Hematopoietic multipotent progenitor cell treated with erythropoietin and hydrocortisone succinate and interleukin-3 and kit ligand, for 6 days (in vitro differentiated cells): ENCODE results near the gene WNT2B.

Experiments used
- DNase-seq: peaks from one replicate; pipeline ENCODE4 v3.0.0-alpha.2; 2015

WNT2B gene

GRCh38 chr1:112505400-112505785, 3.4 kb upstream of the WNT2B start:
- no peak for DNase-seq

GRCh38 chr1:112505878-112506277, 2.9 kb upstream of the WNT2B start:
- DNase-seq, result no peak

GRCh38 chr1:112506306-112506705, 2.5 kb upstream of the WNT2B start:
- no peak for DNase-seq

- DNase-seq, result no peak
These were observed 2.0 kb upstream of the WNT2B start for GRCh38 chr1:112506731-112507130.

GRCh38 chr1:112507336-112507735, 1.4 kb upstream of the WNT2B start:
- DNase-seq, result no peak

- peak; percentile 18 for DNase-seq
These were observed 866 bp upstream of the WNT2B start for GRCh38 chr1:112507921-112508277.

GRCh38 chr1:112509005-112509659, 367 bp downstream of the WNT2B start:
- DNase-seq, result peak; percentile 15

- no peak for DNase-seq
These were observed 954 bp downstream of the WNT2B start for GRCh38 chr1:112509660-112510178.

- DNase-seq, result no peak
These were observed 1.6 kb downstream of the WNT2B start for GRCh38 chr1:112510340-112510739.

- no peak for DNase-seq
These were observed 3.1 kb downstream of the WNT2B start for GRCh38 chr1:112511897-112512296.

GRCh38 chr1:112513112-112513870, 4.5 kb downstream of the WNT2B start:
- no peak for DNase-seq

- no peak for DNase-seq
These were observed 6.1 kb downstream of the WNT2B start for GRCh38 chr1:112514901-112515300.

- no peak for DNase-seq
These were observed 6.7 kb downstream of the WNT2B start for GRCh38 chr1:112515311-112516009.

GRCh38 chr1:112516141-112516540, 7.4 kb downstream of the WNT2B start:
- no peak for DNase-seq

- DNase-seq, result no peak
These were observed 8.5 kb downstream of the WNT2B start for GRCh38 chr1:112517231-112517630.

- DNase-seq, result no peak
These were observed 8.9 kb downstream of the WNT2B start for GRCh38 chr1:112517646-112518045.

- no peak for DNase-seq
These were observed 9.4 kb downstream of the WNT2B start for GRCh38 chr1:112518186-112518585.

GRCh38 chr1:112520166-112520565, 11.4 kb downstream of the WNT2B start:
- DNase-seq, result no peak

- no peak for DNase-seq
These were observed 13.9 kb downstream of the WNT2B start for GRCh38 chr1:112522621-112523020.

- DNase-seq, result no peak
These were observed 15.5 kb downstream of the WNT2B start for GRCh38 chr1:112524251-112524650.

GRCh38 chr1:112524986-112525385, 16.2 kb downstream of the WNT2B start:
- no peak for DNase-seq

GRCh38 chr1:112527266-112528010, 18.7 kb downstream of the WNT2B start:
- DNase-seq, result no peak

GRCh38 chr1:112528076-112528475, 19.3 kb downstream of the WNT2B start:
- no peak for DNase-seq
